HepG2 (cell line): ENCODE results near the gene PCDHGA6. TPM values are rescaled to one million over a fixed set of nuclear protein-coding genes. Genes with fewer than 3 reads are reported as not detected.

Experiments used
- ATAC-seq: fragments of 200-7000 bp; cut with Tn5 transposase; 3 replicates; pipeline ENCODE4 v1.9.1; 2020; ENCODE audit warnings: mild to moderate bottlenecking, moderate library complexity
- BruUV-seq: library from RNA; stranded (reverse); fragments of 400-500 nt; replicated peaks from 2 replicates; lab custom pipeline; 2021; lab: Mats Ljungman, UMichigan
- CTCF ChIA-PET: fragments of 300-600 bp; formaldehyde crosslinking; extraction: SDS; loops from one replicate; lab custom pipeline; 2021; ENCODE audit warnings: low total read pairs, inconsistent platforms, low intra/inter-chr PET ratio; lab: Yijun Ruan, JAX
- POLR2A ChIA-PET: fragments of 350-600 bp; sonication (Branson Sonifier 250); formaldehyde crosslinking; loops from one replicate; lab custom pipeline; 2020; ENCODE audit warnings: antibody characterized with exemption, inconsistent platforms; lab: Yijun Ruan, JAX
- DNase-seq: peaks from one replicate; pipeline ENCODE4 v3.0.0-alpha.2; 2015; ENCODE audit warnings: low spot score
- FAIRE-seq: peaks from 3 replicates; lab custom pipeline; 2011; peaks lifted over from hg19 to GRCh38; lab: Jason Lieb, UNC
- H2AFZ ChIP-seq: one replicate; pipeline ENCODE4 v1.6.1; 2011; ENCODE audit warnings: low read length, inconsistent platforms
- H3K27ac ChIP-seq: fragments of 300-600 bp; 3 replicates; pipeline ENCODE4 v1.8.0; 2011; ENCODE audit warnings: mixed run types, mild to moderate bottlenecking, mixed read lengths, low read length, inconsistent platforms; ENCODE audit not compliant: insufficient read depth; ENCODE audit errors: extremely low read length
- H3K27me3 ChIP-seq, 2 experiments: fragments of 200-600 bp in 1 of 2; 2 replicates in 1 of 2; 3 replicates in 1 of 2; pipeline versions ENCODE4 v1.6.0 to v1.8.0; 2011; ENCODE audit warnings: low read length in 2 of 2, mild to moderate bottlenecking in 2 of 2, moderate library complexity in 2 of 2, inconsistent platforms in 1 of 2; ENCODE audit not compliant: insufficient read depth in 2 of 2, control insufficient read depth in 1 of 2
- H3K36me3 ChIP-seq, 2 experiments: fragments of 200-600 bp in 1 of 2; replicated peaks in 1 of 2; 2 replicates in 1 of 2; 3 replicates in 1 of 2; pipeline versions ENCODE4 v1.5.1 to v1.8.0; 2011; ENCODE audit warnings: low read length in 2 of 2, inconsistent platforms in 1 of 2; ENCODE audit not compliant: insufficient read depth in 2 of 2, control insufficient read depth in 1 of 2
- H3K4me1 ChIP-seq: 2 replicates; pipeline ENCODE4 v1.5.1; 2012; ENCODE audit warnings: low read length, inconsistent platforms; ENCODE audit not compliant: insufficient read depth
- H3K4me2 ChIP-seq: 2 replicates; pipeline ENCODE4 v1.6.0; 2011; ENCODE audit warnings: low read depth, low read length, inconsistent platforms
- H3K4me3 ChIP-seq, 3 experiments: fragments of 200-600 bp in 1 of 3; sonication (generic), shearing (Covaris generic) in 1 of 3; replicated peaks in 1 of 3; 2 replicates each; pipeline ENCODE4 v1.5.1; 2011 to 2016; ENCODE audit warnings: low read length in 3 of 3, inconsistent platforms in 2 of 3, low read depth in 2 of 3, mild to moderate bottlenecking in 2 of 3, control low read depth in 1 of 3, mixed read lengths in 1 of 3; ENCODE audit not compliant: insufficient read depth in 1 of 3
- H3K79me2 ChIP-seq: one replicate; pipeline ENCODE4 v1.6.1; 2011; ENCODE audit warnings: low read length, inconsistent platforms; ENCODE audit not compliant: insufficient read depth
- H3K9ac ChIP-seq: 2 replicates; pipeline ENCODE4 v1.6.0; 2011; ENCODE audit warnings: mild to moderate bottlenecking, low read depth, low read length, inconsistent platforms; ENCODE audit not compliant: insufficient read depth
- H3K9me3 ChIP-seq: 2 replicates; pipeline ENCODE4 v1.5.1; 2012; ENCODE audit warnings: mild to moderate bottlenecking, low read length
- H4K20me1 ChIP-seq: 2 replicates; pipeline ENCODE4 v1.6.0; 2011; ENCODE audit warnings: inconsistent platforms, mild to moderate bottlenecking, low read length, moderate library complexity; ENCODE audit not compliant: insufficient read depth
- ATF1 ChIP-seq: IDR thresholded peaks from 2 replicates; pipeline ENCODE4 v1.6.1; 2016; ENCODE audit warnings: mild to moderate bottlenecking, control low read depth
- ATRX ChIP-seq: sonication (generic); formaldehyde crosslinking; IDR thresholded peaks from 2 replicates; pipeline ENCODE4 v1.4.0; 2020; ENCODE audit warnings: missing genetic modification reagents, borderline replicate concordance
- CCDC6 ChIP-seq: sonication (generic); formaldehyde crosslinking; IDR thresholded peaks from 2 replicates; pipeline ENCODE4 v1.8.1; 2022; ENCODE audit warnings: mild to moderate bottlenecking, missing genetic modification reagents, moderate library complexity
- FOXA3 ChIP-seq: IDR thresholded peaks from 2 replicates; pipeline ENCODE4 v1.6.1; 2016; ENCODE audit warnings: missing genetic modification reagents, missing compliant biosample characterization
- HNF4G ChIP-seq, 2 experiments: sonication (generic) in 1 of 2; formaldehyde crosslinking in 1 of 2; IDR thresholded peaks; 2 replicates each; pipeline versions ENCODE4 v1.4.0 to v1.6.1; 2011 to 2020; ENCODE audit warnings: borderline replicate concordance in 2 of 2, low read depth in 2 of 2, mild to moderate bottlenecking in 2 of 2, low read length in 1 of 2, missing genetic modification reagents in 1 of 2, moderate library complexity in 1 of 2
- ONECUT2 ChIP-seq: sonication (generic); formaldehyde crosslinking; IDR thresholded peaks from 2 replicates; pipeline ENCODE4 v1.4.0; 2020; ENCODE audit warnings: missing genetic modification reagents
- POLR2G ChIP-seq: fragments of 200-400 bp; formaldehyde crosslinking; IDR thresholded peaks from 2 replicates; pipeline ENCODE4 v1.6.1; 2018; ENCODE audit warnings: mild to moderate bottlenecking, low read depth, low read length, moderate library complexity
- SALL1 ChIP-seq: sonication (generic); formaldehyde crosslinking; IDR thresholded peaks from 2 replicates; pipeline ENCODE4 v1.8.0; 2022; ENCODE audit warnings: mild to moderate bottlenecking, missing genetic modification reagents
- TMF1 ChIP-seq: sonication (generic); formaldehyde crosslinking; IDR thresholded peaks from 2 replicates; pipeline ENCODE4 v1.8.1; 2022; ENCODE audit warnings: low read depth, missing genetic modification reagents
- ZNF20 ChIP-seq: sonication (generic); formaldehyde crosslinking; IDR thresholded peaks from 2 replicates; pipeline ENCODE4 v1.4.0; 2020; ENCODE audit warnings: mild to moderate bottlenecking, moderate library complexity, missing genetic modification reagents
- ZNF674 ChIP-seq: sonication (generic); formaldehyde crosslinking; IDR thresholded peaks from 2 replicates; pipeline ENCODE4 v1.5.0; 2020; ENCODE audit warnings: low read depth, mild to moderate bottlenecking, missing genetic modification reagents
- WGBS: methylation state at CpG from one replicate; pipeline ENCODE4 v1.1.6; 2017; ENCODE audit warnings: low lambda C conversion rate; 5-methylcytosine and 5-hydroxymethylcytosine counted together
- in situ Hi-C: cut with HindIII; loops from 2 replicates; pipeline ENCODE4 v1.10.0; 2017; ENCODE audit warnings: low pct_unique_long_range_greater_than_20kb; ENCODE audit not compliant: extremely low pct_ligation_motif_present
- intact Hi-C: fragments of 100-400 bp; cut with micrococcal nuclease; formaldehyde crosslinking; loops from one replicate; pipeline ENCODE4 v1.10.0; 2022; ENCODE audit not compliant: unreplicated experiment
- polyA plus RNA-seq, 8 experiments: library from polyadenylated mRNA; depleted of rRNA in 3 of 8; stranded (reverse) in 7 of 8; unstranded in 1 of 8; fragments of >200 nt; fragmentation: Illumina TruSeq in 4 of 8; extraction: Trizol in 4 of 8; gene quantifications; 2 replicates each; pipeline versions ENCODE4 v1.2.1 to v1.2.3, GENCODE V29; 2011 to 2016; ENCODE audit warnings: low read depth in 4 of 8, missing spikeins in 1 of 8, mixed read lengths in 1 of 8; ENCODE audit not compliant: insufficient read depth in 1 of 8
- total RNA-seq, 5 experiments: library from RNA; depleted of rRNA; stranded (reverse); fragments of >200 nt; fragmentation: Illumina TruSeq; extraction: Trizol; gene quantifications; 2 replicates each; pipeline ENCODE4 v1.2.3, GENCODE V29; 2016; ENCODE audit warnings: low read depth in 1 of 5
- TF ChIP-seq, protein P1 (sequence below): sonication (generic); formaldehyde crosslinking; IDR thresholded peaks from 2 replicates; pipeline ENCODE4 v1.8.1; 2022; ENCODE audit warnings: low read depth, mild to moderate bottlenecking, missing genetic modification reagents
- TF ChIP-seq, protein P2 (sequence below): sonication (generic); formaldehyde crosslinking; IDR thresholded peaks from 2 replicates; pipeline ENCODE4 v1.5.1; 2020; ENCODE audit warnings: mild to moderate bottlenecking, missing genetic modification reagents

The PCDHGA6 gene
- total and polyA plus RNA-seq, 2 of the 13 experiments (the other 11 are each of a cell fraction or from before 2014, with no cell fraction given), result 0.33 to 0.51 TPM

DNA sequence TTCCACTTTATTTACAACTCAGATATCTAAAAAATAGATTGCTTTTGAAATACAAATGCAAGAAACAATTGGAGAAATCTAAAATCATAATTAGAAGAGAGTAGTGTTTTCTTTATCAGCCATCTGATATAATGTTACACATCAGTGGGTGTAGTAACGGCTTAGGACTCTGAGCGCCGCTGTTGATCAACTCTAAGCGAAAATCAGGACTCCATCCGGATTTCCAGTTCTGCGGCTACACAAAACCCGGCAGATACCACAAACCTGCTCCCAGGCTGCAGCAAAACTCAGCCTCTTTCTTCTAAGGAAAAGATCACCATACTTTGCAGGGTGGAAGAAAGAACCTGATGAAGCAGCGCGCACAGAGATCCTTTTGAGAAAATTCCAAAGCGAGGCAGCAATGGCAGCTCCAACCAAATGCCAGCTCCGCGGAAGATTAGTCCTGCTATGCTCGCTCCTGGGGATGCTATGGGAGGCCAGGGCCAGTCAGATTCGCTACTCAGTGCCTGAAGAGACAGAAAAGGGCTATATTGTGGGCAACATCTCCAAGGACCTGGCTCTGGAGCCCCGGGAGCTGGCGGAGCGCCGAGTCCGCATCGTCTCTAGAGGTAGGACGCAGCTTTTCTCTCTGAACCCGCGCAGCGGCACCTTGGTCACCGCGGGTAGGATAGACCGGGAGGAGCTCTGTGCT is 29.0 kb downstream of the PCDHGA6 start, which contains the start of gene PCDHGA9 (continued):
- no peak for TF ChIP-seq ZNF20 (CRISPR knock-in tag)
- TF ChIP-seq, protein P1, sequence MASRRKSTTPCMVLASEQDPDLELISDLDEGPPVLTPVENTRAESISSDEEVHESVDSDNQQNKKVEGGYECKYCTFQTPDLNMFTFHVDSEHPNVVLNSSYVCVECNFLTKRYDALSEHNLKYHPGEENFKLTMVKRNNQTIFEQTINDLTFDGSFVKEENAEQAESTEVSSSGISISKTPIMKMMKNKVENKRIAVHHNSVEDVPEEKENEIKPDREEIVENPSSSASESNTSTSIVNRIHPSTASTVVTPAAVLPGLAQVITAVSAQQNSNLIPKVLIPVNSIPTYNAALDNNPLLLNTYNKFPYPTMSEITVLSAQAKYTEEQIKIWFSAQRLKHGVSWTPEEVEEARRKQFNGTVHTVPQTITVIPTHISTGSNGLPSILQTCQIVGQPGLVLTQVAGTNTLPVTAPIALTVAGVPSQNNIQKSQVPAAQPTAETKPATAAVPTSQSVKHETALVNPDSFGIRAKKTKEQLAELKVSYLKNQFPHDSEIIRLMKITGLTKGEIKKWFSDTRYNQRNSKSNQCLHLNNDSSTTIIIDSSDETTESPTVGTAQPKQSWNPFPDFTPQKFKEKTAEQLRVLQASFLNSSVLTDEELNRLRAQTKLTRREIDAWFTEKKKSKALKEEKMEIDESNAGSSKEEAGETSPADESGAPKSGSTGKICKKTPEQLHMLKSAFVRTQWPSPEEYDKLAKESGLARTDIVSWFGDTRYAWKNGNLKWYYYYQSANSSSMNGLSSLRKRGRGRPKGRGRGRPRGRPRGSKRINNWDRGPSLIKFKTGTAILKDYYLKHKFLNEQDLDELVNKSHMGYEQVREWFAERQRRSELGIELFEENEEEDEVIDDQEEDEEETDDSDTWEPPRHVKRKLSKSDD (CRISPR knock-in tag), result no peak

DNA sequence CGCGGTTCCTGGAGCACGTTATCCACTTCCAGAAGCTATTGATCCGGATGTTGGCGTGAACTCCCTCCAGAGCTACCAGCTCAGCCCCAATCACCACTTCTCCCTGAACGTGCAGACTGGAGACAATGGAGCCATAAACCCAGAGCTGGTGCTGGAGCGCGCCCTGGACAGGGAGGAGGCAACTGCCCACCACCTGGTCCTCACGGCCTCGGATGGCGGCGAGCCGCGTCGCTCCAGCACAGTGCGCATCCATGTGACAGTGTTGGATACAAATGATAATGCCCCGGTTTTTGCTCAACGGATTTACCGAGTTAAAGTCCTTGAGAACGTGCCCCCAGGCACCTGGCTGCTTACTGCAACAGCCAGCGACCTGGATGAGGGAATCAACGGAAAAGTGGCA is 29.7 kb downstream of the PCDHGA6 start:
- H2AFZ ChIP-seq, result no peak overlapping the region
- in situ Hi-C loops (no loop called here), intact Hi-C loops (no loop called here)
- H3K36me3 ChIP-seq, result no peaks in the 10 kb centered on the region
- H4K20me1 ChIP-seq, result no peaks in the 10 kb centered on the region
- 65% methylated on average over 22 of the region's 22 CpGs for whole genome bisulfite sequencing
- ChIA-PET CTCF (no interaction called here), POLR2A (no interaction called here)
- no TSS peak for BruUV-seq
- DNase-seq (no peak), FAIRE-seq (no peak), ATAC-seq (no peak)
- H3K4me1 ChIP-seq, result no peaks in the 10 kb centered on the region
- H3K27me3 ChIP-seq, result no peaks in the 10 kb centered on the region; a peak in 1 of 5 replicates
- H3K9me3 ChIP-seq, result peaks cover 11% of the 10 kb centered on the region; the same call in 1 of the 2 replicates
- no peak overlapping the region for H3K27ac ChIP-seq
- no peak overlapping the region for H3K9ac ChIP-seq
- H3K4me3 ChIP-seq, result no peak overlapping the region
- no peak overlapping the region for H3K4me2 ChIP-seq
- H3K79me2 ChIP-seq, result no peaks in the 10 kb centered on the region
- TF ChIP-seq ATRX (CRISPR knock-in tag), result no peak
- no peak for TF ChIP-seq FOXA3 (CRISPR knock-in tag)
- TF ChIP-seq CCDC6, result no peak
- TF ChIP-seq SALL1 (CRISPR knock-in tag), result no peak
- TF ChIP-seq POLR2G, result no peak
- TF ChIP-seq ATF1 (CRISPR knock-in tag), result no peak
- TF ChIP-seq, protein P2, sequence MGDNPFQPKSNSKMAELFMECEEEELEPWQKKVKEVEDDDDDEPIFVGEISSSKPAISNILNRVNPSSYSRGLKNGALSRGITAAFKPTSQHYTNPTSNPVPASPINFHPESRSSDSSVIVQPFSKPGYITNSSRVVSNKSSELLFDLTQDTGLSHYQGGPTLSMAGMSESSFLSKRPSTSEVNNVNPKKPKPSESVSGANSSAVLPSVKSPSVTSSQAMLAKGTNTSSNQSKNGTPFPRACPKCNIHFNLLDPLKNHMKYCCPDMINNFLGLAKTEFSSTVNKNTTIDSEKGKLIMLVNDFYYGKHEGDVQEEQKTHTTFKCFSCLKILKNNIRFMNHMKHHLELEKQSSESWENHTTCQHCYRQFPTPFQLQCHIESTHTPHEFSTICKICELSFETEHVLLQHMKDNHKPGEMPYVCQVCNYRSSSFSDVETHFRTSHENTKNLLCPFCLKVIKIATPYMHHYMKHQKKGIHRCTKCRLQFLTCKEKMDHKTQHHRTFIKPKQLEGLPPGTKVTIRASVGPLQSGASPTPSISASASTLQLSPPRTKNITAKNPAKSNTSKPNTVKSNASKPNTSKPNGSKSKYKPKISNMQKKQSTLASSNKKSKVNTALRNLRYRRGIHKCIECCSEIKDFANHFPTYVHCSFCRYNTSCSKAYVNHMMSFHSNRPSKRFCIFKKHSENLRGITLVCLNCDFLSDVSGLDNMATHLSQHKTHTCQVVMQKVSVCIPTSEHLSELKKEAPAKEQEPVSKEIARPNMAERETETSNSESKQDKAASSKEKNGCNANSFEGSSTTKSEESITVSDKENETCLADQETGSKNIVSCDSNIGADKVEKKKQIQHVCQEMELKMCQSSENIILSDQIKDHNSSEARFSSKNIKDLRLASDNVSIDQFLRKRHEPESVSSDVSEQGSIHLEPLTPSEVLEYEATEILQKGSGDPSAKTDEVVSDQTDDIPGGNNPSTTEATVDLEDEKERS (CRISPR knock-in tag), result no peak
- no peak for TF ChIP-seq ZNF674 (CRISPR knock-in tag)
- no peak for TF ChIP-seq HNF4G (IDR thresholded peaks at IDR 0.05; ENCODE audit: borderline replicate concordance, low read depth, low read length)
- TF ChIP-seq HNF4G (CRISPR knock-in tag; IDR thresholded peaks at IDR 0.05; ENCODE audit: borderline replicate concordance, low read depth), result no peak
- TF ChIP-seq TMF1 (CRISPR knock-in tag), result no peak
- TF ChIP-seq ONECUT2 (CRISPR knock-in tag), result no peak
